GM03348 (cell line): ENCODE results near the gene BRF1.

Experiments
- DNase-seq: peaks from one replicate; pipeline ENCODE4 v3.0.0; 2012; ENCODE audit warnings: low spot score

The BRF1 gene

GRCh38 chr14:105267820-105268548 lies 32.8 kb downstream of the BRF1 start:
- no peak for DNase-seq

- DNase-seq: no peak
These were observed 39.0 kb downstream of the BRF1 start for GRCh38 chr14:105261781-105262180.

DNA sequence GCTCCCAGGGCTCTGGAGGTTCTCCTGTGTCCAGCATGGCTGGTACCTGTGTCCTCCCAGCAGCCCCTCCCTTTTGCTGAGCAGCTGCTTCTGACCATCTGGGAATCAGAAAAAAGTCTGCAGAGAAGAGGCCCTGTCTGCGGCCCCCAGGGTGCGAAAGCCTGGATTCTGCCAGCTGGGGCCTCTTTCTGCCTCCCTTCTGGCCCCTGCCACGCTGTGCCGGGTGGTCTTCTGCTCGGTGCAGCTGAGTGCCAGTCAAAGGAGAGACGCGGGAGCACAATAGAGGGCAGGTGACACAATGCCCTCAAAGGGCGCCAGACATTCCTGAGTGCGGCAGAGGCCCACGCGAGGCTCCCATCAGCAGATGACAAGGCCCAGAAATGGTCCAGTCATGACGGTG lies 39.8 kb downstream of the BRF1 start:
- DNase-seq: no peak

DNA sequence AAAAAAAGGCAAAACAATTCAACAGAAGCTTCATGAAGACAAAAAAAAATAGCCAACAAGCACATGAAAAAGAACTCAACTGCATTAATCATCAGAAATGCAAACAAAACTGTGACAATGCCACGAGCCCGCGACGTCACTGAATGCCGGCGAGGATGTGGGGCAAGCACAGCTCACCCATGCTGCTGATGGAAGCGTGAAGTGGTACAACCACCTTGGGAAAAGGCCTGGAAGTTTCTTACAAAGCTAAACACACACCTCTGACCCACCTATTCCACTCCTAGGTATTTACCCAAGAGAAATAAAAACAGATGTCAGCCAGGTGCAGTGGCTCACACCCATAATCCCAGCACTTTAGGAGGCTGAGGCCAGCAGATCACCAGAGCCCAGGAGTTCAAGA lies 42.0 kb downstream of the BRF1 start:
- DNase-seq: no peak

GRCh38 chr14:105257464-105257863 lies 43.3 kb downstream of the BRF1 start:
- no peak for DNase-seq

GRCh38 chr14:105256292-105256960 lies 44.4 kb downstream of the BRF1 start:
- DNase-seq: no peak

DNA sequence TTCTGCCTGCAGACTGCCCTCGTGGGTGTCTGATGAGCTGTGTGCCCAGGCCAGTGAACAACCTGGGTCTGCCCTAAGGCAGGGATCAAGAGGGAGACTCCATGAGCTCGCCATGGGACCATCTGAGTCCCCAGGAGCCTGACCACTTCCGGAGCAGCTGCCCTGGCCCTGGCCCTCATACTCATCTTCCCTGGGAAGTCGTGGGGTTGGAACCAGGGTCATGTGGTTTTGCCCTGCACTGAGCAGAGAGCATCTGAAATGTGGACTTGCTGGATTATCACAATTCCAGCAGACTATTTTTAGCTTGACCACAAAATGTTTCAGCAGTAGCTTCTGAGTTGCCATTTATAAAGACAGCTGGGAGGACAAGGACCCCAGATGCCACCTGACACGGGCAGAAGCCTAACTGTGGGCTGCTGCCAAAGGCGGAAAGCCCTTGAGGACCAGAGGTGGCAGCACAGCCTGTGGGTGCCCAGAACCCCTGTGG lies 45.7 kb downstream of the BRF1 start:
- DNase-seq: peak; percentile 25

- no peak for DNase-seq
These were observed 47.5 kb downstream of the BRF1 start for GRCh38 chr14:105253329-105253682.

- DNase-seq: no peak
These were observed 48.1 kb downstream of the BRF1 start for GRCh38 chr14:105252552-105253328.

DNA sequence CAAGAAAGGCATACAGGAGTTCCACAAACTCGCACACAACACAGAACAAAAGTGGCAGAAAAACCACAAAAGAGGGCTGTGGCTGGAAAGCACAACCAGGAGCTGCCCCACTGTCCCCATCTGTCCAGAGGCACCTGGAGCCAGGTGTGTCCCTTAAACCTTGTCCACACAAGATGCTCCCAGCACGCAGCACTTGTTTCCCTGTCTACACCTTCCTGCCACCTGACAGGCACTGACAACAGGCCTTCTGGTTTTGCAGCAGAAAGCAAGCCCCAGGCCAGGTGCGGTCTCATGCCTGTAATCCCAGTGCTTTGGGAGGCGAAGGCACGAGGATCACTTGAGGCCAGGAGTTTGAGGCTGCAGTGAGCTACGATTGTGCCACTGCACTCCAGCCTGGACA lies 48.9 kb downstream of the BRF1 start:
- DNase-seq: no peak

- no peak for DNase-seq
These were observed 49.8 kb downstream of the BRF1 start for GRCh38 chr14:105250986-105251385.

DNA sequence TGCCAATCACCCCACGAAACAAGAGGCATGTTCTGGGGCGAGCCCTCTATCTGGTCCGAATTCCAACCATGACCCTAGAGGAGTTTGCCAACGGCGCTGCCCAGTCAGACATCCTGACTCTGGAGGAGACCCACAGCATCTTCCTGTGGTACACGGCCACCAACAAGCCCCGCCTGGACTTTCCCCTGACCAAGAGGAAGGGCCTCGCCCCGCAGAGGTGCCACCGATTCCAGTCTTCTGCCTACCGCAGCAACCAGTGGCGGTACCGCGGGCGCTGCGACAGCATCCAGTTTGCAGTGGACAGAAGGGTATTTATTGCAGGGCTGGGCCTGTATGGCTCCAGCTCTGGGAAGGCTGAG lies 50.8 kb downstream of the BRF1 start:
- no peak for DNase-seq

DNA sequence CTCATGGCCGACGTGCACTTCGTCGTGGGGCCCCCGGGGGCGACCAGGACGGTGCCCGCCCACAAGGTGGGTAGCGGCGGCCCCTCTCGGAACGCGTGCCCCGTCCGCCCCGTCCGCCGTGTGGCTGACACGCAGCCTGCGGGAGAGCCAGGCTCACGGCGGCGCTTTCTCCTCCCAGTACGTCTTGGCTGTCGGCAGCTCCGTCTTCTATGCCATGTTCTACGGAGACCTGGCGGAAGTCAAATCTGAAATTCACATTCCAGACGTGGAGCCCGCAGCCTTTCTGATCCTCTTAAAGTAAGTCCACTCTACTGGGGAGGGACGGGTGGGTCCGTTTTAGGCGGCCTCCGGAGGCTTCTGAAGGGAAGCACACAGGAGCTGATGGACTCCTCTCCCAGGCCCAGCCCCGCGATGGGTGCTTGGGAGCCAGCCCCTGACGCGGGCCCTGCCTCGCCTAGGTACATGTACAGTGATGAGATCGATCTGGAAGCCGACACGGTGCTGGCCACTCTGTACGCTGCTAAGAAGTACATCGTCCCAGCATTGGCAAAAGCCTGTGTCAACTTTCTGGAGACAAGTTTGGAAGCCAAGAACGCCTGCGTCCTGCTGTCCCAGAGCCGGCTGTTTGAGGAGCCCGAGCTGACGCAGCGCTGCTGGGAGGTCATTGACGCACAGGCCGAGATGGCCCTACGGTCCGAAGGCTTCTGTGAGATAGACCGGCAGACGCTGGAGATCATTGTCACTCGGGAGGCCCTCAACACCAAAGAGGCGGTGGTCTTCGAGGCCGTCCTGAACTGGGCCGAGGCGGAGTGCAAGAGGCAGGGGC lies 51.4 kb downstream of the BRF1 start:
- peak; percentile 38 for DNase-seq

DNA sequence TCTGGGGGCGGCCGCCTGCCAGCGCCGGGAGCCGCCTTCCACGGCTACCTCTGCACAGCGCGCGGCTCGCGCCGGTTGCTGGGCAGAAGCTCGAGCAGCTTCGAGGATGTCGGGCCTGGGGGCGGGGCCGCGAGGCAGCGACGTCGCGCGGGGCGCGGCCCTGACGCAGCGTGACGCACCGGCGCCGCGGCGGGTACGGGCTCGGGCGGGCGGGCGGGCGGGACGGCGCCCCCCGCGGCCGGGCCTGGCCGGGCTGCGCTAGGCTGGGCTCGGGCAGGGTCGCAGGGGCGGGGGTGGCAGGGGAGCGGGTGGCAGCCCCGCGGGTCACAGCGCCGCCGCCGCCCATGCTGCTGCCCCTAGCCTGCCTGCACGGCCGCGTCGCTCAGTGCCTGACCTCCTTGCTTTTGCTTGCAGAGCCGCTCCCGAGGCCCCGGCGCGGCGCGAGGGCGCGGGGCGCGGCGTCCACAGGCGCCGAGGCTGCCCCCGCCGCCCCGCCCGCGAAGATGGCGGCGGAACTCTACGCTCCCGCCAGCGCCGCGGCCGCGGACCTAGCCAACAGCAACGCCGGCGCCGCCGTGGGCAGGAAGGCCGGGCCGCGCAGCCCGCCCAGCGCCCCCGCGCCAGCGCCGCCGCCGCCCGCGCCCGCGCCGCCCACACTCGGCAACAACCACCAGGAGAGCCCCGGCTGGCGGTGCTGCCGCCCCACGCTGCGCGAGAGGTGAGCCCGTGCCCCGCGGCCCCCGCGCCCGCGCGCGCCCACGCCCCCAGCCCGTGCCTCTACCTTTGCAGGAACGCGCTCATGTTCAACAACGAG lies 52.2 kb downstream of the BRF1 start, which contains the start of gene BTBD6:
Gene BTBD6 (plus strand): TSS at position 166 of the 814 bp plus-strand sequence. CDS start 179 bp downstream, at position 345.
- DNase-seq: peak; percentile 97

DNA sequence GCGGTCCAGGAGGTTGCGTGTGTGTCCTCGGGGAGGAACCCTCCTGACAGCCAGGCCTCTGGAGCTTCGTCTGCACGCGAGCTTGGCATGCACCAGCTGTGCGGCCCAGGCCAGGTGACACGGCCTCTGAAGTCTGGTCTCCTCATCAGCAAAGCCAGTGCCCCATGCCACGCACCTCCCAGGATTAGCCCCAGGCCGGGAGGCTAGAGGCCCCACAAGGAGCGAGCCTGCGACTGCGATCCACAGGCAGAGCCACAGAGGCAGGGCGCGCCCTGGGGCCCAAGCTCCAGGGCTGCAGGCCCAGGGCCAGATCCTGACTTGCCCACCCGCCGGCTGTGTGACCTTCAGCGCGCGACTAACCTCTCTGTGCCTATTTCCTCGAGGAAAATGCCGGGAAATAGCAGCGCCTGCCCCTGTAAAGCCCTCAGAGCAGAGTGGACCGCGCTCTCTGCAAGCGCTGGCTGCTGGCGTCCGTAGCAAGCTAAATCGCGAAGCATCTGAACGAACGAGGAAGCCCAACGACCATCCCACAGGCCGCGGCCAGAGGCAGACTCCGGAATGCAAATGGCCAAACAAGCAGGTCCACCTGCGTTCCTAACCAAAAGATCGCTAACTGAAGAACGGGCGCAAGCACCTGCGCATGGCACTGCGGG lies 53.0 kb downstream of the BRF1 start:
- no peak for DNase-seq

DNA sequence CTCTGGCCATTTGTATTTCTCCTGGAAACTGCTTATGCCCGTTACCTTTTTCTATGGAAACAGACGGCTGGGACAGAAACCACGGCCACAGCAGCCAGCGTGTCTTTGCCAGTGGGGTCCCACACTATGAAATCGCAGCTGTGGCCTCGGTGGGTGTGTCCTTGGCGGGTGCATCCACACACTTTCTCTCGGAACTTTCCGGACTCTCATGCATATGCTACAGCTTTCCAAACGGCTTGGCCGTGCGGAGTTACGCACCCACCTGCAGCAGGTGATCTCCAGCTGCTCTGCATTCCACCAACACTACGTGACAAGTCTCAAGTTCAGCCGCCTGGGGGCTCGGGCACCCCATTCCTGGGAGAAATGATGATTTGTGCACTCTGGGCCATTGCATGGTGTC lies 53.8 kb downstream of the BRF1 start:
- DNase-seq: no peak

DNA sequence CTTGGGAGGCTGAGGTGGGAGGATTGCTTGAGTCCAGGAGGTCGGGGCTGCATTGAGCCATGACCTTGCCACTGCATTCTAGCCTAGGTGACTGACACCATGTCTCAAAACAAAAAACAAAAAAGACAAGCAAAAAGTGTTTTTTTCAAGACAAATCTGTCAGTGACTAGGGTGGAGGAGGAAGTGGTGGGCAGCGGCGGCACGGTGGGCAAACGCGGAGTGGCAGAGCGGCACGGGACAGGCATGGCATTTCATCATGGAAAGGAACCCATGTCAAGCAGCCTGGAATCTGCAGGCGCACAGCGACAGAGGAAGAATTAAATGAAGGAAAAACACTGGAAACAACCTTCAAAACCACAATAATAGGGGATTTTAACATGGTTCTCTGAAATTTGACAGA lies 56.5 kb downstream of the BRF1 start:
- DNase-seq: no peak

DNA sequence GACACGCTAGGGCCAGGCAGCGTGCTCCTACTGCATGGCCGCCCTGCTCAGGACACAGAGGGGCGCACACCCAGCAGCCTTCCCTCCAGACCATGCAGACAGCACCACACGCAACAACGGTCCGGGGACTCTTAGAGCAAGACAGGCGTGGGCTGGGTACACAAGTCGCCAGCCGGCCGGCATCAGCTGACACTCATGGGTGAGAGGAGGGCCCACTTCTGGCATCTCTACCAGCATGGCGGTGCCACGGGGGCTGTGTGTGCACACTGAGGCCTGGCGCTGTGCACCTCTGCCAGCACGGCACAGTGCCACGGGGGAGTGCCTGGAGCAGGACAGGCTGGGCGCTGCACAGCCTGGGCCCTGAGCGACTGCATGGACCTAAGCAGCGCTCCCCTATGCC lies 59.2 kb downstream of the BRF1 start:
- no peak for DNase-seq

GRCh38 chr14:105240811-105241576 lies 59.8 kb downstream of the BRF1 start:
- DNase-seq: no peak

GRCh38 chr14:105229099-105229655 lies 71.6 kb downstream of the BRF1 start:
- no peak for DNase-seq
